HepG2 (cell line): Measurements from ENCODE around the gene BOD1. TPM values are rescaled to one million over a fixed set of nuclear protein-coding genes. Genes with fewer than 3 reads are reported as not detected.

Experiments used
- ATAC-seq: fragments of 200-7000 bp; cut with Tn5 transposase; 3 replicates; pipeline ENCODE4 v1.9.1; 2020; ENCODE audit warnings: mild to moderate bottlenecking, moderate library complexity
- BruUV-seq: library from RNA; stranded (reverse); fragments of 400-500 nt; replicated peaks from 2 replicates; lab custom pipeline; 2021; lab: Mats Ljungman, UMichigan
- CTCF ChIA-PET: fragments of 300-600 bp; formaldehyde crosslinking; extraction: SDS; loops from one replicate; lab custom pipeline; 2021; ENCODE audit warnings: low total read pairs, inconsistent platforms, low intra/inter-chr PET ratio; lab: Yijun Ruan, JAX
- POLR2A ChIA-PET: fragments of 350-600 bp; sonication (Branson Sonifier 250); formaldehyde crosslinking; loops from one replicate; lab custom pipeline; 2020; ENCODE audit warnings: antibody characterized with exemption, inconsistent platforms; lab: Yijun Ruan, JAX
- DNase-seq: peaks from one replicate; pipeline ENCODE4 v3.0.0-alpha.2; 2015; ENCODE audit warnings: low spot score
- FAIRE-seq: peaks from 3 replicates; lab custom pipeline; 2011; peaks lifted over from hg19 to GRCh38; lab: Jason Lieb, UNC
- H2AFZ ChIP-seq: one replicate; pipeline ENCODE4 v1.6.1; 2011; ENCODE audit warnings: low read length, inconsistent platforms
- H3K27ac ChIP-seq: fragments of 300-600 bp; 3 replicates; pipeline ENCODE4 v1.8.0; 2011; ENCODE audit warnings: mixed run types, mild to moderate bottlenecking, mixed read lengths, low read length, inconsistent platforms; ENCODE audit not compliant: insufficient read depth; ENCODE audit errors: extremely low read length
- H3K27me3 ChIP-seq, 2 experiments: fragments of 200-600 bp in 1 of 2; 2 replicates in 1 of 2; 3 replicates in 1 of 2; pipeline versions ENCODE4 v1.6.0 to v1.8.0; 2011; ENCODE audit warnings: low read length in 2 of 2, mild to moderate bottlenecking in 2 of 2, moderate library complexity in 2 of 2, inconsistent platforms in 1 of 2; ENCODE audit not compliant: insufficient read depth in 2 of 2, control insufficient read depth in 1 of 2
- H3K36me3 ChIP-seq, 2 experiments: fragments of 200-600 bp in 1 of 2; replicated peaks in 1 of 2; 2 replicates in 1 of 2; 3 replicates in 1 of 2; pipeline versions ENCODE4 v1.5.1 to v1.8.0; 2011; ENCODE audit warnings: low read length in 2 of 2, inconsistent platforms in 1 of 2; ENCODE audit not compliant: insufficient read depth in 2 of 2, control insufficient read depth in 1 of 2
- H3K4me1 ChIP-seq: 2 replicates; pipeline ENCODE4 v1.5.1; 2012; ENCODE audit warnings: low read length, inconsistent platforms; ENCODE audit not compliant: insufficient read depth
- H3K4me2 ChIP-seq: 2 replicates; pipeline ENCODE4 v1.6.0; 2011; ENCODE audit warnings: low read depth, low read length, inconsistent platforms
- H3K4me3 ChIP-seq, 3 experiments: fragments of 200-600 bp in 1 of 3; sonication (generic), shearing (Covaris generic) in 1 of 3; replicated peaks in 1 of 3; 2 replicates each; pipeline ENCODE4 v1.5.1; 2011 to 2016; ENCODE audit warnings: low read length in 3 of 3, inconsistent platforms in 2 of 3, low read depth in 2 of 3, mild to moderate bottlenecking in 2 of 3, control low read depth in 1 of 3, mixed read lengths in 1 of 3; ENCODE audit not compliant: insufficient read depth in 1 of 3
- H3K79me2 ChIP-seq: one replicate; pipeline ENCODE4 v1.6.1; 2011; ENCODE audit warnings: low read length, inconsistent platforms; ENCODE audit not compliant: insufficient read depth
- H3K9ac ChIP-seq: 2 replicates; pipeline ENCODE4 v1.6.0; 2011; ENCODE audit warnings: mild to moderate bottlenecking, low read depth, low read length, inconsistent platforms; ENCODE audit not compliant: insufficient read depth
- H3K9me3 ChIP-seq: 2 replicates; pipeline ENCODE4 v1.5.1; 2012; ENCODE audit warnings: mild to moderate bottlenecking, low read length
- H4K20me1 ChIP-seq: 2 replicates; pipeline ENCODE4 v1.6.0; 2011; ENCODE audit warnings: inconsistent platforms, mild to moderate bottlenecking, low read length, moderate library complexity; ENCODE audit not compliant: insufficient read depth
- CBX5 ChIP-seq: sonication (generic); formaldehyde crosslinking; IDR thresholded peaks from 2 replicates; pipeline ENCODE4 v1.4.0; 2020; ENCODE audit warnings: missing genetic modification reagents, borderline replicate concordance
- FOXA1 ChIP-seq, 2 experiments: fragments of 450-650 bp in 1 of 2; sonication (generic) in 1 of 2; formaldehyde crosslinking in 1 of 2; IDR thresholded peaks; 2 replicates each; pipeline versions ENCODE4 v1.4.0 to v1.6.1; 2016 to 2020; ENCODE audit warnings: missing genetic modification reagents in 1 of 2
- FOXA3 ChIP-seq: IDR thresholded peaks from 2 replicates; pipeline ENCODE4 v1.6.1; 2016; ENCODE audit warnings: missing genetic modification reagents, missing compliant biosample characterization
- HDAC2 ChIP-seq: sonication (generic); formaldehyde crosslinking; IDR thresholded peaks from 2 replicates; pipeline ENCODE4 v1.4.0; 2020; ENCODE audit warnings: missing genetic modification reagents
- NR2F6 ChIP-seq, 2 experiments: IDR thresholded peaks; 2 replicates each; pipeline ENCODE4 v1.6.1; 2016; ENCODE audit warnings: antibody characterized with exemption in 1 of 2, mild to moderate bottlenecking in 1 of 2
- SP5 ChIP-seq: IDR thresholded peaks from 2 replicates; pipeline ENCODE4 v1.6.1; 2016; ENCODE audit warnings: low read depth, borderline replicate concordance
- ZNF263 ChIP-seq: sonication (generic); formaldehyde crosslinking; IDR thresholded peaks from 2 replicates; pipeline ENCODE4 v1.4.0; 2020; ENCODE audit warnings: missing genetic modification reagents
- ZNF317 ChIP-seq: sonication (generic); formaldehyde crosslinking; IDR thresholded peaks from 2 replicates; pipeline ENCODE4 v1.5.0; 2020; ENCODE audit warnings: mild to moderate bottlenecking, missing genetic modification reagents
- ZNF362 ChIP-seq: sonication (generic); formaldehyde crosslinking; IDR thresholded peaks from 2 replicates; pipeline ENCODE4 v1.4.0; 2020; ENCODE audit warnings: missing genetic modification reagents, mild to moderate bottlenecking, borderline replicate concordance
- ZNF775 ChIP-seq: sonication (generic); formaldehyde crosslinking; IDR thresholded peaks from 2 replicates; pipeline ENCODE4 v1.4.0; 2020; ENCODE audit warnings: missing genetic modification reagents, mild to moderate bottlenecking, moderate library complexity, borderline replicate concordance
- WGBS: methylation state at CpG from one replicate; pipeline ENCODE4 v1.1.6; 2017; ENCODE audit warnings: low lambda C conversion rate; 5-methylcytosine and 5-hydroxymethylcytosine counted together
- in situ Hi-C: cut with HindIII; loops from 2 replicates; pipeline ENCODE4 v1.10.0; 2017; ENCODE audit warnings: low pct_unique_long_range_greater_than_20kb; ENCODE audit not compliant: extremely low pct_ligation_motif_present
- intact Hi-C: fragments of 100-400 bp; cut with micrococcal nuclease; formaldehyde crosslinking; loops from one replicate; pipeline ENCODE4 v1.10.0; 2022; ENCODE audit not compliant: unreplicated experiment
- polyA plus RNA-seq, 8 experiments: library from polyadenylated mRNA; depleted of rRNA in 3 of 8; stranded (reverse) in 7 of 8; unstranded in 1 of 8; fragments of >200 nt; fragmentation: Illumina TruSeq in 4 of 8; extraction: Trizol in 4 of 8; gene quantifications; 2 replicates each; pipeline versions ENCODE4 v1.2.1 to v1.2.3, GENCODE V29; 2011 to 2016; ENCODE audit warnings: low read depth in 4 of 8, missing spikeins in 1 of 8, mixed read lengths in 1 of 8; ENCODE audit not compliant: insufficient read depth in 1 of 8
- total RNA-seq, 5 experiments: library from RNA; depleted of rRNA; stranded (reverse); fragments of >200 nt; fragmentation: Illumina TruSeq; extraction: Trizol; gene quantifications; 2 replicates each; pipeline ENCODE4 v1.2.3, GENCODE V29; 2016; ENCODE audit warnings: low read depth in 1 of 5

The BOD1 gene
- total and polyA plus RNA-seq, 2 of the 13 experiments (the other 11 are each of a cell fraction or from before 2014, with no cell fraction given): 81.5 to 103 TPM

- ChIA-PET POLR2A (no interaction called here), CTCF (no interaction called here)
- Histone ChIP-seq H3K9me3 (no peaks in the 10 kb centered on the region), H3K27ac (no peak overlapping the region), H3K27me3 (peaks cover 0 to 26% of the 10 kb centered on the region in 2 experiments; a peak in 4 of 5 replicates), H4K20me1 (no peaks in the 10 kb centered on the region), H3K36me3 (no peaks in the 10 kb centered on the region), H3K9ac (no peak overlapping the region), H3K79me2 (no peaks in the 10 kb centered on the region), H3K4me1 (peaks cover 53% of the 10 kb centered on the region), H3K4me2 (peak overlapping the region; percentile 25), H2AFZ (no peak overlapping the region), H3K4me3 (peak overlapping the region in 1 of 3 experiments; percentile 22; a peak in 1 of 6 replicates)
- FAIRE-seq: no peak
- DNase-seq: no peak
- in situ Hi-C loops (no loop called here), intact Hi-C loops (no loop called here)
- TF ChIP-seq ZNF317 (CRISPR knock-in tag) (no peak), HDAC2 (CRISPR knock-in tag) (0 out of 2 replicates have a peak, but pooled peaks have one; percentile 8), NR2F6 (IDR thresholded peaks at IDR 0.05) (peak; percentile 17; the same call in 1 of the 2 replicates), NR2F6 (CRISPR knock-in tag; IDR thresholded peaks at IDR 0.05) (0 out of 2 replicates have a peak, but pooled peaks have one; percentile 5), SP5 (CRISPR knock-in tag) (no peak), ZNF775 (CRISPR knock-in tag) (no peak), CBX5 (no peak), FOXA3 (CRISPR knock-in tag) (peak; percentile 59; the same call in 1 of the 2 replicates), ZNF263 (0 out of 2 replicates have a peak, but pooled peaks have one; percentile 28), ZNF362 (CRISPR knock-in tag) (no peak), FOXA1 (IDR thresholded peaks at IDR 0.05) (no peak), FOXA1 (CRISPR knock-in tag; IDR thresholded peaks at IDR 0.05) (peak; percentile 53; the same call in 1 of the 2 replicates)
- BruUV-seq: no TSS peak
- peak; percentile 49 for ATAC-seq
- 43% methylated on average over 6 of the region's 9 CpGs for WGBS
Measured at GRCh38 chr5:173642191-173642816, 25.9 kb upstream of the BOD1 start.
